DND-41 (cell line): ENCODE measurements around the gene POU2F1.
"Not testable (repeated sequence)": the region's sequence is repeated elsewhere in the genome, so short reads cannot be mapped to it uniquely, and the experiment has no call there.

ENCODE experiments used
- ATAC-seq: fragments of 200-7000 bp; cut with Tn5 transposase; 3 replicates; pipeline ENCODE4 v1.9.1; 2021; ENCODE audit warnings: low read depth; ENCODE audit not compliant: insufficient read depth
- DNase-seq: peaks from one replicate; pipeline ENCODE4 v3.0.0-alpha.2; 2020
- H2AFZ ChIP-seq: 2 replicates; pipeline ENCODE4 v1.6.0; 2012; ENCODE audit warnings: low read depth, low read length
- H3K27ac ChIP-seq: 2 replicates; pipeline ENCODE4 v1.5.1; 2012; ENCODE audit warnings: low read length, inconsistent platforms
- H3K27me3 ChIP-seq: fragments of 200-600 bp; sonication (generic); 2 replicates; pipeline ENCODE4 v1.6.0; 2012; ENCODE audit warnings: low read length, mild to moderate bottlenecking, inconsistent platforms; ENCODE audit not compliant: insufficient read depth, poor library complexity
- H3K36me3 ChIP-seq: 2 replicates; pipeline ENCODE4 v1.5.1; 2012; ENCODE audit warnings: low read length, inconsistent platforms; ENCODE audit not compliant: insufficient read depth
- H3K4me1 ChIP-seq: 2 replicates; pipeline ENCODE4 v1.5.1; 2012; ENCODE audit warnings: mild to moderate bottlenecking, low read length; ENCODE audit not compliant: insufficient read depth
- H3K4me2 ChIP-seq: 2 replicates; pipeline ENCODE4 v1.6.0; 2012; ENCODE audit warnings: mild to moderate bottlenecking, moderate library complexity, low read length, inconsistent platforms; ENCODE audit not compliant: insufficient read depth
- H3K4me3 ChIP-seq, 2 experiments: fragments of 200-600 bp in 1 of 2; shearing (Covaris generic) in 1 of 2; 2 replicates each; pipeline ENCODE4 v1.5.1; 2012 to 2016; ENCODE audit warnings: inconsistent platforms in 2 of 2, low read length in 2 of 2, mild to moderate bottlenecking in 2 of 2, low read depth in 1 of 2, moderate library complexity in 1 of 2
- H3K79me2 ChIP-seq: 2 replicates; pipeline ENCODE4 v1.6.0; 2012; ENCODE audit warnings: low read length, inconsistent platforms; ENCODE audit not compliant: insufficient read depth
- H3K9ac ChIP-seq: 2 replicates; pipeline ENCODE4 v1.6.0; 2012; ENCODE audit warnings: low read depth, mild to moderate bottlenecking, inconsistent platforms, low read length, moderate library complexity
- H3K9me3 ChIP-seq: 2 replicates; pipeline ENCODE4 v1.5.1; 2012; ENCODE audit warnings: low read length, moderate library complexity, mild to moderate bottlenecking, inconsistent platforms; ENCODE audit not compliant: insufficient read depth, severe bottlenecking
- H4K20me1 ChIP-seq: 2 replicates; pipeline ENCODE4 v1.6.0; 2012; ENCODE audit warnings: low read length; ENCODE audit not compliant: insufficient read depth
- CTCF ChIP-seq: IDR thresholded peaks from 2 replicates; pipeline ENCODE4 v1.5.1; 2012; ENCODE audit warnings: borderline replicate concordance, low read length, moderate library complexity, mild to moderate bottlenecking; ENCODE audit not compliant: poor library complexity, severe bottlenecking; ENCODE audit errors: extremely low read depth
- EZH2 ChIP-seq: IDR thresholded peaks from 3 replicates; pipeline ENCODE4 v1.6.1; 2012; ENCODE audit warnings: borderline replicate concordance, low read depth, mild to moderate bottlenecking, moderate library complexity, low read length, inconsistent platforms; ENCODE audit not compliant: severe bottlenecking

Gene POU2F1

GRCh38 chr1:167199656-167200055 is 21.0 kb upstream of the POU2F1 start:
- H3K27me3 ChIP-seq: no peaks in the 10 kb centered on the region
- no peak overlapping the region for H3K4me3 ChIP-seq
- H3K27ac ChIP-seq: no peak overlapping the region
- no peaks in the 10 kb centered on the region for H3K36me3 ChIP-seq
- no peak overlapping the region for H2AFZ ChIP-seq
- no peaks in the 10 kb centered on the region for H3K79me2 ChIP-seq
- no peaks in the 10 kb centered on the region for H4K20me1 ChIP-seq
- no peak for ATAC-seq
- DNase-seq: no peak
- TF ChIP-seq EZH2 (no peak), CTCF (no peak)
- H3K4me1 ChIP-seq: no peaks in the 10 kb centered on the region
- H3K4me2 ChIP-seq: no peak overlapping the region
- no peak overlapping the region for H3K9ac ChIP-seq
- H3K9me3 ChIP-seq: peaks cover 4% of the 10 kb centered on the region

- no peaks in the 10 kb centered on the region for H3K36me3 ChIP-seq
- no peak overlapping the region for H3K4me2 ChIP-seq
- H3K4me1 ChIP-seq: no peaks in the 10 kb centered on the region
- ATAC-seq (no peak), DNase-seq (no peak)
- H3K9ac ChIP-seq: no peak overlapping the region
- no peak overlapping the region for H3K27ac ChIP-seq
- no peaks in the 10 kb centered on the region for H4K20me1 ChIP-seq
- no peaks in the 10 kb centered on the region for H3K27me3 ChIP-seq
- TF ChIP-seq EZH2: no peak
- no peak for TF ChIP-seq CTCF
- H2AFZ ChIP-seq: no peak overlapping the region
- H3K9me3 ChIP-seq: peaks cover 4% of the 10 kb centered on the region
- no peak overlapping the region for H3K4me3 ChIP-seq
- H3K79me2 ChIP-seq: no peaks in the 10 kb centered on the region
Observed at GRCh38 chr1:167200272-167200671, 20.4 kb upstream of the POU2F1 start.

GRCh38 chr1:167200749-167201148 is 19.9 kb upstream of the POU2F1 start:
- H3K4me2 ChIP-seq: no peak overlapping the region
- no peaks in the 10 kb centered on the region for H3K4me1 ChIP-seq
- ATAC-seq (no peak), DNase-seq (no peak)
- H3K27ac ChIP-seq: no peak overlapping the region
- TF ChIP-seq EZH2: no peak
- TF ChIP-seq CTCF: no peak
- H2AFZ ChIP-seq: no peak overlapping the region
- no peaks in the 10 kb centered on the region for H3K79me2 ChIP-seq
- no peaks in the 10 kb centered on the region for H3K27me3 ChIP-seq
- no peak overlapping the region for H3K9ac ChIP-seq
- no peaks in the 10 kb centered on the region for H4K20me1 ChIP-seq
- peaks cover 4% of the 10 kb centered on the region for H3K9me3 ChIP-seq
- H3K36me3 ChIP-seq: no peaks in the 10 kb centered on the region
- H3K4me3 ChIP-seq: no peak overlapping the region

GRCh38 chr1:167202049-167202448 is 18.6 kb upstream of the POU2F1 start:
- Histone ChIP-seq H2AFZ (no peak overlapping the region), H3K4me3 (no peak overlapping the region), H3K9ac (no peak overlapping the region), H4K20me1 (no peaks in the 10 kb centered on the region), H3K9me3 (peaks cover 4% of the 10 kb centered on the region), H3K27ac (no peak overlapping the region), H3K79me2 (no peaks in the 10 kb centered on the region), H3K27me3 (no peaks in the 10 kb centered on the region), H3K4me1 (no peaks in the 10 kb centered on the region), H3K4me2 (no peak overlapping the region), H3K36me3 (no peaks in the 10 kb centered on the region)
- DNase-seq (no peak), ATAC-seq (no peak)
- TF ChIP-seq EZH2: no peak
- no peak for TF ChIP-seq CTCF

GRCh38 chr1:167205306-167206050 is 15.2 kb upstream of the POU2F1 start:
- not testable (repeated sequence) for H4K20me1 ChIP-seq, H3K27me3 ChIP-seq, DNase-seq, H3K36me3 ChIP-seq, H3K79me2 ChIP-seq, ATAC-seq, H3K27ac ChIP-seq, H3K4me3 ChIP-seq, H3K4me2 ChIP-seq, H2AFZ ChIP-seq, H3K9ac ChIP-seq, H3K4me1 ChIP-seq
- H3K9me3 ChIP-seq: peaks cover 20% of the 10 kb centered on the region
